GM12878 (cell line): ENCODE results near the gene CELA3B. TPM values are rescaled to one million over a fixed set of nuclear protein-coding genes. Genes with fewer than 3 reads are reported as not detected.
"Not testable (repeated sequence)": the region's sequence is repeated elsewhere in the genome, so short reads cannot be mapped to it uniquely, and the experiment has no call there.

Experiments
- ATAC-seq: fragments of 200-7000 bp; cut with Tn5 transposase; 3 replicates; pipeline ENCODE4 v1.9.1; 2020; ENCODE audit warnings: mild to moderate bottlenecking, moderate library complexity
- BruUV-seq: library from RNA; stranded (reverse); fragments of 400-500 nt; replicated peaks from 2 replicates; lab custom pipeline; 2021; lab: Mats Ljungman, UMichigan
- CTCF ChIA-PET: fragments of 300-600 bp; sonication (Branson Sonifier 250); formaldehyde crosslinking; extraction: SDS; loops from one replicate; lab custom pipeline; 2021; ENCODE audit warnings: inconsistent platforms; lab: Yijun Ruan, JAX
- POLR2A ChIA-PET: fragments of 350-600 bp; formaldehyde crosslinking; extraction: SDS; loops from one replicate; lab custom pipeline; 2021; ENCODE audit warnings: inconsistent platforms; lab: Charles Lee
- RAD21 ChIA-PET: fragments of 300-600 bp; sonication (Branson Sonifier 250); formaldehyde crosslinking; loops from one replicate; lab custom pipeline; 2023; ENCODE audit warnings: antibody characterized with exemption; ENCODE audit not compliant: unreplicated experiment; lab: Charles Lee
- SMC1A ChIA-PET: fragments of 300-600 bp; sonication (Branson Sonifier 250); formaldehyde crosslinking; loops from one replicate; lab custom pipeline; 2023; ENCODE audit not compliant: unreplicated experiment, uncharacterized antibody; lab: Charles Lee
- DNase-seq: peaks from one replicate; pipeline ENCODE4 v3.0.0-alpha.2; 2011; ENCODE audit warnings: low read depth, low spot score
- FAIRE-seq: peaks from 3 replicates; lab custom pipeline; 2011; peaks lifted over from hg19 to GRCh38; lab: Jason Lieb, UNC
- H2AFZ ChIP-seq: 2 replicates; pipeline ENCODE4 v1.6.0; 2011; ENCODE audit warnings: low read depth, low read length, control low read depth; ENCODE audit not compliant: control insufficient read depth
- H3K27ac ChIP-seq: 2 replicates; pipeline ENCODE4 v1.5.1; 2011; ENCODE audit warnings: control low read depth; ENCODE audit not compliant: control insufficient read depth, insufficient read depth
- H3K27me3 ChIP-seq, 2 experiments: replicated peaks in 1 of 2; 2 replicates each; pipeline versions ENCODE4 v1.6.0 to v1.6.1; 2011; ENCODE audit warnings: low read length in 1 of 2; ENCODE audit not compliant: control insufficient read depth in 2 of 2, insufficient read depth in 2 of 2
- H3K36me3 ChIP-seq, 2 experiments: 2 replicates each; pipeline ENCODE4 v1.5.1; 2011; ENCODE audit warnings: low read length in 1 of 2; ENCODE audit not compliant: control insufficient read depth in 2 of 2, insufficient read depth in 2 of 2
- H3K4me1 ChIP-seq: 2 replicates; pipeline ENCODE4 v1.6.1; 2011; ENCODE audit warnings: mild to moderate bottlenecking, low read length, moderate library complexity, mixed read lengths; ENCODE audit not compliant: control insufficient read depth, insufficient read depth
- H3K4me2 ChIP-seq: 2 replicates; pipeline ENCODE4 v1.6.0; 2011; ENCODE audit warnings: control low read depth; ENCODE audit not compliant: control insufficient read depth, insufficient read depth
- H3K4me3 ChIP-seq: fragments of 200-600 bp; sonication (generic); 2 replicates; pipeline ENCODE4 v1.5.1; 2016
- H3K79me2 ChIP-seq: 2 replicates; pipeline ENCODE4 v1.6.0; 2011; ENCODE audit warnings: low read length; ENCODE audit not compliant: control insufficient read depth, insufficient read depth
- H3K9ac ChIP-seq: 2 replicates; pipeline ENCODE4 v1.8.0; 2011; ENCODE audit warnings: low read length, control low read depth, mixed read lengths; ENCODE audit not compliant: control insufficient read depth, insufficient read depth
- H3K9me3 ChIP-seq: replicated peaks from 3 replicates; pipeline ENCODE4 v1.5.1; 2011; ENCODE audit warnings: mild to moderate bottlenecking, low read length; ENCODE audit not compliant: control insufficient read depth, insufficient read depth
- H4K20me1 ChIP-seq: 2 replicates; pipeline ENCODE4 v1.6.0; 2011; ENCODE audit not compliant: control insufficient read depth, insufficient read depth
- WGBS: methylation state at CpG from one replicate; pipeline ENCODE4 v1.1.6; 2016; ENCODE audit warnings: low lambda C conversion rate; ENCODE audit not compliant: insufficient replicate concordance, insufficient coverage; ENCODE audit errors: missing lambda C conversion rate; 5-methylcytosine and 5-hydroxymethylcytosine counted together
- in situ Hi-C: fragments of 300-500 bp; cut with MboI; formaldehyde crosslinking; loops from 9 replicates; pipeline ENCODE4 v1.14.3; 2018; ENCODE audit warnings: mixed read lengths
- intact Hi-C: fragments of 100-400 bp; cut with micrococcal nuclease; formaldehyde crosslinking; loops from one replicate; pipeline ENCODE4 v1.14.2; 2022; ENCODE audit not compliant: unreplicated experiment
- polyA plus RNA-seq, 11 experiments: library from polyadenylated mRNA; depleted of rRNA in 4 of 11; unstranded in 6 of 11; stranded (reverse) in 5 of 11; fragments of >200 nt; fragmentation: Nextera tagmentation in 4 of 11; fragmentation: Illumina TruSeq in 1 of 11; extraction: Ambion mirVana in 4 of 11; extraction: Trizol in 1 of 11; gene quantifications; 1 replicate in 1 of 11; 2 replicates in 10 of 11; pipeline versions ENCODE4 v1.2.1 to v1.2.3, GENCODE V29; 2011 to 2016; ENCODE audit warnings: inconsistent platforms in 2 of 11, missing spikeins in 2 of 11, low read depth in 1 of 11
- total RNA-seq, 4 experiments: library from RNA; depleted of rRNA in 3 of 4; stranded (reverse); fragments of >200 nt in 3 of 4; fragmentation: Illumina TruSeq in 1 of 4; extraction: Trizol in 1 of 4; gene quantifications; 2 replicates each; pipeline versions ENCODE4 v1.2.1 to v1.2.3, GENCODE V29; 2013 to 2021

Gene CELA3B
- total and polyA plus RNA-seq, 10 of the 15 experiments (the other 5 are each of a cell fraction or from before 2014, with no cell fraction given) = 4.1 TPM; not detected in 9

DNA sequence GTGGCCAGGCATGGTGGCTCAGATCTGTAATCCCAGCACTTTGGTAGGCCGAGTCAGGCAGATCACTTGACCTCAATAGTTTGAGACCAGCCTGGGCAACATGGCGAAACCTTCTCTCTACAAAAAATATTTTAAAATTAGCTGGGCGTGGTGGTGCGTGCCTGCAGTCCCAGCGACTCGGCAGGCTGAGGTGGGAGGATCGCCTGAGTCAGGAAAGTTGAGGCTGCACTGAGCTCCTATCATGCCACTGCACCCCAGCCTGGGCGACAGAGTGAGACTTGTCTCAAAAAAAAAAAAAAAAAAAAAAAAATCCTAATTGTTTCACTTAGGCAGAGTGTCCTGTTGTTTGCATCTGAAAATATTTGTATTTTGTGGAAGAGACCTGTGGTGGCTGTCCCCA is 17.9 kb downstream of the CELA3B start:
- H3K4me3 ChIP-seq, DNase-seq, H3K4me2 ChIP-seq, FAIRE-seq, H3K79me2 ChIP-seq, ATAC-seq, BruUV-seq, SMC1A ChIA-PET, H3K27ac ChIP-seq, H3K36me3 ChIP-seq, H2AFZ ChIP-seq, in situ Hi-C loops, RAD21 ChIA-PET, H4K20me1 ChIP-seq, H3K9ac ChIP-seq, intact Hi-C loops, H3K9me3 ChIP-seq, H3K4me1 ChIP-seq, POLR2A ChIA-PET, H3K27me3 ChIP-seq, CTCF ChIA-PET: not testable (repeated sequence)
- 36% methylated on average over 8 of the region's 8 CpGs for WGBS

DNA sequence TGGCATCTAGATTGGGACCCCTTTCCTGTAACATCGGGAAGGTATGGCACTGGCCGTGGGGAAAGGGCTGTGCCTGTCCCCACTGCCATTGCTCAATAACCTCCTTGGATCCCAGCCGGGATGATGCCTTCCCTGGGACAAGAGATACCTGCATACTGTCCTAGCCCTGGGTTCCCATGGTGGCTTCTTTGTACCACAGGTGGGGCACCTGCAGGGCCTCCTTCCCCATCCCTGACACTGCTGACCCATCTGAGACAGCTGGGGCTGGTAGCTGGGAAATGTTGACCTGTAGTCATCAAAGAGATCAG is 19.8 kb downstream of the CELA3B start:
- H4K20me1 ChIP-seq, in situ Hi-C loops, H3K9me3 ChIP-seq, H2AFZ ChIP-seq, SMC1A ChIA-PET, POLR2A ChIA-PET, H3K27ac ChIP-seq, H3K4me3 ChIP-seq, DNase-seq, intact Hi-C loops, RAD21 ChIA-PET, H3K27me3 ChIP-seq, FAIRE-seq, H3K36me3 ChIP-seq, H3K79me2 ChIP-seq, CTCF ChIA-PET, H3K4me1 ChIP-seq, BruUV-seq, H3K4me2 ChIP-seq, H3K9ac ChIP-seq, ATAC-seq: not testable (repeated sequence)
- 100% methylated on average over 2 of the region's 3 CpGs for WGBS

DNA sequence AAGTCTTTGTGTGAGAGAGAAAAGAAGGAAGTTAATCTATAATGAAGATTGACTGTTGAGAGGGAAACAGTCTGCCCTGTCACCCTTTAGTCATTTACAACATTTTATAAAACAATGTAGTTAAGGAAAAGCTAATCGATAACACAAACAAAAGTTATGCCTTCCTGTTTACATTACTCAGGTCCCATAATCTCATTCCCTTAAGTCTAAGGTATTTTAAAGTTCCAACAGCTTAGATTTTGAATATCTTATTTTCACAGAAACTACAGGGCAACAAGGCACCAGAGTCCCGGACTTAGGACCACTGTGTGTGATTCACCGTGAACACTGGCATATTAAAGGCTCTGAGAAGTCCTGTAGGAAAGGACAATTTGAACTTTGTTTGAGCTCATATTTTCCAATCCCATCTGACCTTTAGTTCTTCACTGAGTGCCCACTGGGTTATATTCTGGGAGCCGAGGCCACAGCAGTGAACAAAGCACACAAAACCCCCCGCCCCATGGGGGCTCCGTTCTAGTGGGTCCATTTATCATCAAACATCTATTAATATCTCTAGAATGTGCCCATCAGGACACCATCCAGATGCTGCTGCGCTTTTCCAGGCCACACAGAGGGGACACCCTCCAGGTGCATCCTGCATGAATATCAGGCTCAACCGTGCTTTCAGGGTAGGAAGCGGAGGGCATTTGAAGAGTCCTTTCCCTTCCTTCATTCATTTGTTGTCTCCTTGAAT is 21.2 kb downstream of the CELA3B start:
- H3K27me3 ChIP-seq, H3K9me3 ChIP-seq, POLR2A ChIA-PET, H3K4me3 ChIP-seq, ATAC-seq, H3K36me3 ChIP-seq, H4K20me1 ChIP-seq, H2AFZ ChIP-seq, H3K27ac ChIP-seq, H3K9ac ChIP-seq, H3K4me2 ChIP-seq, H3K4me1 ChIP-seq, intact Hi-C loops, DNase-seq, FAIRE-seq, in situ Hi-C loops, RAD21 ChIA-PET, H3K79me2 ChIP-seq, BruUV-seq: not testable (repeated sequence)
- WGBS = 51% methylated on average over 9 of the region's 9 CpGs
- ChIA-PET CTCF (interaction anchor here (0.6 to 0.8 kb wide), 3 partner anchors 20 to 215 kb away, joined by 3 read pairs; no protein-coding TSS in a partner anchor), SMC1A (interaction anchor here (0.6 kb wide), 1 partner anchor 460 kb away, joined by 3 read pairs; no protein-coding TSS in a partner anchor)

DNA sequence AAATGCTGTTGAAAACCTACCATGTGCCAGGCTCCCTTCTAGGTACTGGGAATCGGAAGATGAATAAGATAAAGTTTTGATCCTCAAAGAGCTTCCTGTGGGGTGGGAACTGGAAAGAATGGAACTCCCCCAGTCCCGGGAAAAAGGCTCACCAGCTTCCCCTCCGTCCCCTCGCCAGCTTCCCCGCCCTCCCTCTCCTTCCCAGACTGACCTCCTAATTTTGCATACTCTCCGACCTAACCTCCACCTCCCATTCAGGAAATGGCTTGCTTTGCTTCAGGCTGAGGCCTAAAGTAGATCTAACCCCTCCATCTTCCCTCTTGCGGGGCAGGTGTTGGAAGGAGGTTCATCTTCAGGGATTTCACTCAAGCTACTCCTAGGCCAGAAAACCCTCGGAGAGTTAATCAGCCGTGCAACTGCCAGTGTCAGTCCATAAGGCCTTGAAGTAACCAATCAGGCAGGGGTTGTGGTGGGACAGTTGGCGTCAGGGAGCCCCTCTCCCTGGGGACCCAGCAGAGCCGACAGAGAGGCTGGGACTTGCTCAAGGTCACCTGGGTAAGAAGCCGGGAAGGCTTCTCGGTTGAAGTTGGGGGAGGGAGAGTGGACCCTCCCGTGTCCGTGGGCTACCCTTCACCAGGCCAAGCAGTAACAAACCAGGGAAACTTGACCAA is 21.9 kb downstream of the CELA3B start:
- WGBS = 29% methylated on average over 4 of the region's 15 CpGs
- intact Hi-C loops = not testable (repeated sequence)

More for the DNA sequence above, 21.9 kb downstream of the CELA3B start:
- H3K4me3 ChIP-seq, H3K27ac ChIP-seq, H3K36me3 ChIP-seq, RAD21 ChIA-PET, H3K9me3 ChIP-seq, FAIRE-seq, H3K9ac ChIP-seq, H4K20me1 ChIP-seq, POLR2A ChIA-PET, H3K4me2 ChIP-seq, in situ Hi-C loops, H2AFZ ChIP-seq, SMC1A ChIA-PET, CTCF ChIA-PET, DNase-seq, BruUV-seq, H3K4me1 ChIP-seq, H3K79me2 ChIP-seq, H3K27me3 ChIP-seq, ATAC-seq: not testable (repeated sequence)
